Activated CD8-positive, alpha-beta T cell treated with anti-CD3 and anti-CD28 coated beads for 36 hours (primary cell): ENCODE measurements around the gene ETS1. TPM values are rescaled to one million over a fixed set of nuclear protein-coding genes. Genes with fewer than 3 reads are reported as not detected.
A peak's percentile ranks its signal among the peaks of the same experiment; 100 is the strongest.

Source experiments
- ATAC-seq: fragments of 200-7000 bp; cut with Tn5 transposase; one replicate; pipeline ENCODE4 v1.10.0; 2021; ENCODE audit warnings: mild to moderate bottlenecking, moderate library complexity
- CTCF ChIA-PET: fragments of 350-600 bp; sonication (Branson Sonifier 250); formaldehyde crosslinking; loops from one replicate; lab custom pipeline; 2021; ENCODE audit warnings: antibody characterized with exemption; lab: Charles Lee
- POLR2A ChIA-PET: fragments of 350-600 bp; sonication (Branson Sonifier 250); formaldehyde crosslinking; loops from one replicate; lab custom pipeline; 2021; ENCODE audit warnings: antibody characterized with exemption; lab: Charles Lee
- DNase-seq: peaks from one replicate; pipeline ENCODE4 v3.0.0-alpha.2; 2020
- H3K27ac Mint-ChIP-seq: one replicate; pipeline ENCODE4 v1.8.0; 2021; ENCODE audit warnings: mild to moderate bottlenecking, mixed read lengths
- H3K27me3 Mint-ChIP-seq: one replicate; pipeline ENCODE4 v1.8.0; 2021; ENCODE audit warnings: mixed read lengths
- H3K36me3 Mint-ChIP-seq: one replicate; pipeline ENCODE4 v1.8.0; 2021; ENCODE audit warnings: low read depth, mixed read lengths
- H3K4me1 Mint-ChIP-seq: one replicate; pipeline ENCODE4 v1.8.0; 2021; ENCODE audit warnings: low read depth, mixed read lengths
- H3K4me3 Mint-ChIP-seq: one replicate; pipeline ENCODE4 v1.8.0; 2021; ENCODE audit warnings: mild to moderate bottlenecking, moderate library complexity, mixed read lengths
- H3K9me3 Mint-ChIP-seq: one replicate; pipeline ENCODE4 v1.8.0; 2021; ENCODE audit warnings: mixed read lengths
- CTCF ChIP-seq: fragments of 200-600 bp; IDR thresholded peaks from one replicate; pipeline ENCODE4 v1.8.0; 2022; ENCODE audit warnings: antibody characterized with exemption, mild to moderate bottlenecking
- intact Hi-C: fragments of 100-400 bp; cut with micrococcal nuclease; formaldehyde crosslinking; loops from one replicate; pipeline ENCODE4 v1.10.0; 2022
- total RNA-seq, 2 experiments: library from RNA; stranded (reverse); gene quantifications; one replicate each; pipeline ENCODE4 v1.2.3, GENCODE V29; 2021

Gene ETS1
- total RNA-seq, 2 experiments from 2014 or later: 527 to 532 TPM

- intact Hi-C loops: no loop called here
- CTCF ChIA-PET: interaction anchor here (0.9 to 1.3 kb wide), 3 partner anchors 9 to 188 kb away, joined by 3 read pairs; no protein-coding TSS in a partner anchor
- TF ChIP-seq CTCF: no peak
- Mint-ChIP-seq H3K9me3 (no peaks in the 10 kb centered on the region), H3K27me3 (no peaks in the 10 kb centered on the region), H3K4me1 (peaks cover 92% of the 10 kb centered on the region), H3K27ac (peak overlapping the region; percentile 94), H3K36me3 (peaks cover 96% of the 10 kb centered on the region), H3K4me3 (peak overlapping the region; percentile 66)
- ATAC-seq (no peak), DNase-seq (no peak)
- POLR2A ChIA-PET: interaction anchor here (1.5 to 37.3 kb wide), 4 partner anchors 1 to 155 kb away, joined by 3 to 1082 read pairs (median 549); no protein-coding TSS in a partner anchor
Measured at GRCh38 chr11:128478305-128478704, 109.1 kb downstream of the ETS1 start.

- peaks cover 96% of the 10 kb centered on the region for H3K36me3 Mint-ChIP-seq
- ATAC-seq (no peak), DNase-seq (no peak)
- TF ChIP-seq CTCF: no peak
- ChIA-PET POLR2A (interaction anchor here (33.4 kb wide), 1 partner anchor 19 kb away, joined by 1082 read pairs; no protein-coding TSS in a partner anchor), CTCF (interaction anchor here (0.7 to 2.1 kb wide), 8 partner anchors 13 to 353 kb away, joined by 3 to 10 read pairs (median 6); no protein-coding TSS in a partner anchor)
- peak overlapping the region; percentile 97 for H3K27ac Mint-ChIP-seq
- no peaks in the 10 kb centered on the region for H3K9me3 Mint-ChIP-seq
- peak overlapping the region; percentile 77 for H3K4me3 Mint-ChIP-seq
- intact Hi-C loops: no loop called here
- no peaks in the 10 kb centered on the region for H3K27me3 Mint-ChIP-seq
- peaks cover 91% of the 10 kb centered on the region for H3K4me1 Mint-ChIP-seq
Measured at GRCh38 chr11:128477811-128478210, 109.5 kb downstream of the ETS1 start.

- Mint-ChIP-seq H3K9me3 (no peaks in the 10 kb centered on the region), H3K4me3 (peak overlapping the region; percentile 77), H3K36me3 (peaks cover 96% of the 10 kb centered on the region), H3K4me1 (peaks cover 96% of the 10 kb centered on the region), H3K27ac (peak overlapping the region; percentile 97), H3K27me3 (no peaks in the 10 kb centered on the region)
- TF ChIP-seq CTCF: no peak
- ChIA-PET POLR2A (interaction anchor here (0.7 to 33.4 kb wide), 12 partner anchors 16 to 192 kb away, joined by 3 to 1082 read pairs (median 3); no protein-coding TSS in a partner anchor), CTCF (interaction anchor here (0.6 to 2.1 kb wide), 16 partner anchors 12 to 354 kb away, joined by 3 to 10 read pairs (median 4); no protein-coding TSS in a partner anchor)
- peak; percentile 11 for ATAC-seq
- peak; percentile 43 for DNase-seq
- intact Hi-C loops: no loop called here
Measured at GRCh38 chr11:128477278-128477677, 110.1 kb downstream of the ETS1 start.

- ChIA-PET POLR2A (interaction anchor here (0.7 to 33.4 kb wide), 12 partner anchors 15 to 192 kb away, joined by 3 to 1082 read pairs (median 3); no protein-coding TSS in a partner anchor), CTCF (interaction anchor here (0.6 to 2.1 kb wide), 17 partner anchors 12 to 354 kb away, joined by 3 to 11 read pairs (median 4); no protein-coding TSS in a partner anchor)
- Mint-ChIP-seq H3K9me3 (no peaks in the 10 kb centered on the region), H3K4me1 (peaks cover 96% of the 10 kb centered on the region), H3K36me3 (peaks cover 96% of the 10 kb centered on the region), H3K27me3 (no peaks in the 10 kb centered on the region), H3K27ac (peak overlapping the region; percentile 97), H3K4me3 (peak overlapping the region; percentile 77)
- DNase-seq (peak; percentile 88), ATAC-seq (peak; percentile 17)
- intact Hi-C loops: no loop called here
- TF ChIP-seq CTCF: no peak
Measured at GRCh38 chr11:128476729-128477128, 110.6 kb downstream of the ETS1 start.

- POLR2A ChIA-PET: interaction anchor here (0.9 to 33.4 kb wide), 12 partner anchors 11 to 187 kb away, joined by 3 to 1082 read pairs (median 4); no protein-coding TSS in a partner anchor
- Mint-ChIP-seq H3K9me3 (no peaks in the 10 kb centered on the region), H3K27me3 (no peaks in the 10 kb centered on the region), H3K27ac (peak overlapping the region; percentile 97), H3K36me3 (peaks cover 96% of the 10 kb centered on the region), H3K4me3 (peak overlapping the region; percentile 77), H3K4me1 (peaks cover 96% of the 10 kb centered on the region)
- no peak for TF ChIP-seq CTCF
- no peak for ATAC-seq
- no peak for DNase-seq
- CTCF ChIA-PET: interaction anchor here (0.9 to 2.1 kb wide), 16 partner anchors 11 to 355 kb away, joined by 3 to 11 read pairs (median 4); no protein-coding TSS in a partner anchor
- intact Hi-C loops: no loop called here
Measured at GRCh38 chr11:128476049-128476448, 111.3 kb downstream of the ETS1 start.
